ENCODE results near the gene SMAD4. TPM values are rescaled to one million over a fixed set of nuclear protein-coding genes. Genes with fewer than 3 reads are reported as not detected.

SMAD4 gene
- total and polyA plus RNA-seq, 2 of the 13 experiments (the other 11 are each of a cell fraction or from before 2014, with no cell fraction given): 70.2 to 72.0 TPM

DNA sequence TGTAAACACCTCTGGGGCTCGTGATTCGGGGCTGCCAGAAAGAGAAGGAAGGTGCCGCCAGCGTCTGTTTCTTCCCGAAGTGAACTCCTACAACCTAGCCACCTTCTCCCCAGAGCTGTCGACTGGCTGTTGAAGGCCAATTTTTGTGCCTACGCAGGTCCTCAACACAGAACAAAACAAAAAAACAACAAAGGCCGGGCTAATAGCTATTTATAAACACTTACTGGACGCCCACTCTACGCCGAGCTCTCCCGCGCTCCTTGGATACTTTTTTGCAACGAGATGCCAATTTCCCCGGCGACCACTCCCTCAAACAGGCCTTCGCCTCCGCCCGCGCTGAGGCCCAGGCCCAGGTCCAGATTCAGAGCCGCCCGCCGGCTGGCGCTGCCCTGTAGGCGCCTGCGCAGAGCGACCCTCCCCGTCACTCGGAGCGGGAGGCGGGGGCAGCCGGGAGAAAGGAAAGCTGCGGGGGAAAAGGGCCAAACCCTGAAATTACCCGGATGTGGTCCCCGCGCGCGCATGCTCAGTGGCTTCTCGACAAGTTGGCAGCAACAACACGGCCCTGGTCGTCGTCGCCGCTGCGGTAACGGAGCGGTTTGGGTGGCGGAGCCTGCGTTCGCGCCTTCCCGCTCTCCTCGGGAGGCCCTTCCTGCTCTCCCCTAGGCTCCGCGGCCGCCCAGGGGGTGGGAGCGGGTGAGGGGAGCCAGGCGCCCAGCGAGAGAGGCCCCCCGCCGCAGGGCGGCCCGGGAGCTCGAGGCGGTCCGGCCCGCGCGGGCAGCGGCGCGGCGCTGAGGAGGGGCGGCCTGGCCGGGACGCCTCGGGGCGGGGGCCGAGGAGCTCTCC, at the start of gene SMAD4 (continued):
- TF ChIP-seq, protein P1, sequence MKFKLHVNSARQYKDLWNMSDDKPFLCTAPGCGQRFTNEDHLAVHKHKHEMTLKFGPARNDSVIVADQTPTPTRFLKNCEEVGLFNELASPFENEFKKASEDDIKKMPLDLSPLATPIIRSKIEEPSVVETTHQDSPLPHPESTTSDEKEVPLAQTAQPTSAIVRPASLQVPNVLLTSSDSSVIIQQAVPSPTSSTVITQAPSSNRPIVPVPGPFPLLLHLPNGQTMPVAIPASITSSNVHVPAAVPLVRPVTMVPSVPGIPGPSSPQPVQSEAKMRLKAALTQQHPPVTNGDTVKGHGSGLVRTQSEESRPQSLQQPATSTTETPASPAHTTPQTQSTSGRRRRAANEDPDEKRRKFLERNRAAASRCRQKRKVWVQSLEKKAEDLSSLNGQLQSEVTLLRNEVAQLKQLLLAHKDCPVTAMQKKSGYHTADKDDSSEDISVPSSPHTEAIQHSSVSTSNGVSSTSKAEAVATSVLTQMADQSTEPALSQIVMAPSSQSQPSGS (CRISPR knock-in tag; IDR thresholded peaks at IDR 0.05): peak; percentile 38; the same call in 1 of the 2 replicates
- TF ChIP-seq ZNF780A (CRISPR knock-in tag; IDR thresholded peaks at IDR 0.05) (no peak), RBFOX2 (IDR thresholded peaks at IDR 0.05; ENCODE audit: low read depth, low read length) (peak; percentile 99), RARG (CRISPR knock-in tag; IDR thresholded peaks at IDR 0.05; ENCODE audit: low read depth) (no peak), ZBTB21 (CRISPR knock-in tag; IDR thresholded peaks at IDR 0.05) (0 out of 2 replicates have a peak, but pooled peaks have one; percentile 26), KAT2B (IDR thresholded peaks at IDR 0.05; ENCODE audit: borderline replicate concordance, low read depth, low read length) (no peak), KLF16 (CRISPR knock-in tag; IDR thresholded peaks at IDR 0.05) (peak in 1 of 2 experiments; percentile 48; a peak in 2 of 4 replicates), RFX5 (IDR thresholded peaks at IDR 0.05; ENCODE audit: low read depth, low read length) (no peak), NR2C2 (CRISPR knock-in tag; IDR thresholded peaks at IDR 0.05; ENCODE audit: borderline replicate concordance) (peak; percentile 94), FOXK2 (IDR thresholded peaks at IDR 0.05) (peak; percentile 82), ARHGAP35 (CRISPR knock-in tag; IDR thresholded peaks at IDR 0.05; ENCODE audit: borderline replicate concordance) (peak; percentile 58; the same call in 1 of the 2 replicates), ZNF761 (CRISPR knock-in tag; conservative IDR thresholded peaks at IDR 0.05) (no peak), RFXAP (CRISPR knock-in tag; IDR thresholded peaks at IDR 0.05; ENCODE audit: borderline replicate concordance) (0 out of 2 replicates have a peak, but pooled peaks have one; percentile 25), DR1 (CRISPR knock-in tag; IDR thresholded peaks at IDR 0.05) (peak; percentile 79), MBD4 (IDR thresholded peaks at IDR 0.05; ENCODE audit: borderline replicate concordance, low read length) (no peak), ZNF256 (CRISPR knock-in tag; conservative IDR thresholded peaks at IDR 0.05) (no peak), SMARCC2 (IDR thresholded peaks at IDR 0.05) (no peak)
- TF ChIP-seq, protein P2, sequence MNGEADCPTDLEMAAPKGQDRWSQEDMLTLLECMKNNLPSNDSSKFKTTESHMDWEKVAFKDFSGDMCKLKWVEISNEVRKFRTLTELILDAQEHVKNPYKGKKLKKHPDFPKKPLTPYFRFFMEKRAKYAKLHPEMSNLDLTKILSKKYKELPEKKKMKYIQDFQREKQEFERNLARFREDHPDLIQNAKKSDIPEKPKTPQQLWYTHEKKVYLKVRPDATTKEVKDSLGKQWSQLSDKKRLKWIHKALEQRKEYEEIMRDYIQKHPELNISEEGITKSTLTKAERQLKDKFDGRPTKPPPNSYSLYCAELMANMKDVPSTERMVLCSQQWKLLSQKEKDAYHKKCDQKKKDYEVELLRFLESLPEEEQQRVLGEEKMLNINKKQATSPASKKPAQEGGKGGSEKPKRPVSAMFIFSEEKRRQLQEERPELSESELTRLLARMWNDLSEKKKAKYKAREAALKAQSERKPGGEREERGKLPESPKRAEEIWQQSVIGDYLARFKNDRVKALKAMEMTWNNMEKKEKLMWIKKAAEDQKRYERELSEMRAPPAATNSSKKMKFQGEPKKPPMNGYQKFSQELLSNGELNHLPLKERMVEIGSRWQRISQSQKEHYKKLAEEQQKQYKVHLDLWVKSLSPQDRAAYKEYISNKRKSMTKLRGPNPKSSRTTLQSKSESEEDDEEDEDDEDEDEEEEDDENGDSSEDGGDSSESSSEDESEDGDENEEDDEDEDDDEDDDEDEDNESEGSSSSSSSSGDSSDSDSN (CRISPR knock-in tag; IDR thresholded peaks at IDR 0.05): peak; percentile 50; the same call in 1 of the 2 replicates
- TF ChIP-seq, protein P3, sequence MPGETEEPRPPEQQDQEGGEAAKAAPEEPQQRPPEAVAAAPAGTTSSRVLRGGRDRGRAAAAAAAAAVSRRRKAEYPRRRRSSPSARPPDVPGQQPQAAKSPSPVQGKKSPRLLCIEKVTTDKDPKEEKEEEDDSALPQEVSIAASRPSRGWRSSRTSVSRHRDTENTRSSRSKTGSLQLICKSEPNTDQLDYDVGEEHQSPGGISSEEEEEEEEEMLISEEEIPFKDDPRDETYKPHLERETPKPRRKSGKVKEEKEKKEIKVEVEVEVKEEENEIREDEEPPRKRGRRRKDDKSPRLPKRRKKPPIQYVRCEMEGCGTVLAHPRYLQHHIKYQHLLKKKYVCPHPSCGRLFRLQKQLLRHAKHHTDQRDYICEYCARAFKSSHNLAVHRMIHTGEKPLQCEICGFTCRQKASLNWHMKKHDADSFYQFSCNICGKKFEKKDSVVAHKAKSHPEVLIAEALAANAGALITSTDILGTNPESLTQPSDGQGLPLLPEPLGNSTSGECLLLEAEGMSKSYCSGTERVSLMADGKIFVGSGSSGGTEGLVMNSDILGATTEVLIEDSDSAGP (CRISPR knock-in tag; IDR thresholded peaks at IDR 0.05; ENCODE audit: borderline replicate concordance): peak; percentile 71; the same call in 1 of the 2 replicates
- TF ChIP-seq, protein P4, sequence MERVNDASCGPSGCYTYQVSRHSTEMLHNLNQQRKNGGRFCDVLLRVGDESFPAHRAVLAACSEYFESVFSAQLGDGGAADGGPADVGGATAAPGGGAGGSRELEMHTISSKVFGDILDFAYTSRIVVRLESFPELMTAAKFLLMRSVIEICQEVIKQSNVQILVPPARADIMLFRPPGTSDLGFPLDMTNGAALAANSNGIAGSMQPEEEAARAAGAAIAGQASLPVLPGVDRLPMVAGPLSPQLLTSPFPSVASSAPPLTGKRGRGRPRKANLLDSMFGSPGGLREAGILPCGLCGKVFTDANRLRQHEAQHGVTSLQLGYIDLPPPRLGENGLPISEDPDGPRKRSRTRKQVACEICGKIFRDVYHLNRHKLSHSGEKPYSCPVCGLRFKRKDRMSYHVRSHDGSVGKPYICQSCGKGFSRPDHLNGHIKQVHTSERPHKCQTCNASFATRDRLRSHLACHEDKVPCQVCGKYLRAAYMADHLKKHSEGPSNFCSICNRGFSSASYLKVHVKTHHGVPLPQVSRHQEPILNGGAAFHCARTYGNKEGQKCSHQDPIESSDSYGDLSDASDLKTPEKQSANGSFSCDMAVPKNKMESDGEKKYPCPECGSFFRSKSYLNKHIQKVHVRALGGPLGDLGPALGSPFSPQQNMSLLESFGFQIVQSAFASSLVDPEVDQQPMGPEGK (CRISPR knock-in tag; IDR thresholded peaks at IDR 0.05): peak; percentile 65
